Measurements from ENCODE around the gene VSNL1. TPM values are rescaled to one million over a fixed set of nuclear protein-coding genes. Genes with fewer than 3 reads are reported as not detected.

Gene VSNL1
- total RNA-seq, 1 experiment from 2014 or later: not detected

- no peaks in the 10 kb centered on the region for H4K20me1 ChIP-seq (ENCODE audit: low read length)
- H3K4me2 ChIP-seq (ENCODE audit: low read length): peak overlapping the region; percentile 34
- no peaks in the 10 kb centered on the region for H3K9me2 ChIP-seq (replicated peaks; ENCODE audit: low read length)
- DNase-seq (no peak), ATAC-seq (no peak)
- H3K27me3 ChIP-seq (ENCODE audit: low read length): no peaks in the 10 kb centered on the region
- H3K9me3 ChIP-seq (ENCODE audit: low read length): no peaks in the 10 kb centered on the region
- H3K36me3 ChIP-seq (ENCODE audit: low read depth, low read length): no peaks in the 10 kb centered on the region
- no peak overlapping the region for H3K9ac ChIP-seq (ENCODE audit: low read length)
- CTCF ChIA-PET: no interaction called here
- H3K4me1 ChIP-seq (ENCODE audit: insufficient read depth, low read length): peaks cover 21% of the 10 kb centered on the region
- no peak overlapping the region for H3K4me3 ChIP-seq (ENCODE audit: low read length)
- BruUV-seq (replicated peaks): no TSS peak
- H3K27ac ChIP-seq (ENCODE audit: low read length): peak overlapping the region; percentile 70
- no peak overlapping the region for H2AFZ ChIP-seq (ENCODE audit: low read length)
- TF ChIP-seq EZH2 (IDR thresholded peaks at IDR 0.05; ENCODE audit: low read length, unreplicated experiment) (no peak), EZH2phosphoT487 (IDR thresholded peaks at IDR 0.05; ENCODE audit: borderline replicate concordance, low read length) (no peak), CTCF (conservative IDR thresholded peaks at IDR 0.05; ENCODE audit: low read depth, low read length) (no peak)
- POLR2A ChIA-PET (ENCODE audit: unreplicated experiment): no interaction called here
- no peaks in the 10 kb centered on the region for H3F3A ChIP-seq (ENCODE audit: low read length, unreplicated experiment)
- no peaks in the 10 kb centered on the region for H3K79me2 ChIP-seq (ENCODE audit: low read length)
- intact Hi-C loops (cut with micrococcal nuclease): no loop called here
Observed at GRCh38 chr2:17615147-17615546, 74.7 kb downstream of the VSNL1 start.

- H3K79me2 ChIP-seq (ENCODE audit: low read length): no peaks in the 10 kb centered on the region
- BruUV-seq (replicated peaks): no TSS peak
- no peaks in the 10 kb centered on the region for H3K27me3 ChIP-seq (ENCODE audit: low read length)
- peak overlapping the region; percentile 46; the same call in 1 of the 2 replicates for H3K9ac ChIP-seq (ENCODE audit: low read length)
- H3K36me3 ChIP-seq (ENCODE audit: low read depth, low read length): no peaks in the 10 kb centered on the region
- TF ChIP-seq EZH2phosphoT487 (IDR thresholded peaks at IDR 0.05; ENCODE audit: borderline replicate concordance, low read length): no peak
- TF ChIP-seq EZH2 (IDR thresholded peaks at IDR 0.05; ENCODE audit: low read length, unreplicated experiment): no peak
- TF ChIP-seq CTCF (conservative IDR thresholded peaks at IDR 0.05; ENCODE audit: low read depth, low read length): no peak
- no peaks in the 10 kb centered on the region for H3F3A ChIP-seq (ENCODE audit: low read length, unreplicated experiment)
- intact Hi-C loops (cut with micrococcal nuclease): no loop called here
- no peaks in the 10 kb centered on the region for H3K9me2 ChIP-seq (replicated peaks; ENCODE audit: low read length)
- ChIA-PET CTCF (no interaction called here), POLR2A (ENCODE audit: unreplicated experiment) (no interaction called here)
- H3K4me2 ChIP-seq (ENCODE audit: low read length): peak overlapping the region; percentile 34
- ATAC-seq: peak; percentile 69
- H3K27ac ChIP-seq (ENCODE audit: low read length): peak overlapping the region; percentile 81
- H4K20me1 ChIP-seq (ENCODE audit: low read length): no peaks in the 10 kb centered on the region
- H3K9me3 ChIP-seq (ENCODE audit: low read length): no peaks in the 10 kb centered on the region
- DNase-seq: peak; percentile 82
- no peak overlapping the region for H3K4me3 ChIP-seq (ENCODE audit: low read length)
- H3K4me1 ChIP-seq (ENCODE audit: insufficient read depth, low read length): peaks cover 28% of the 10 kb centered on the region
- H2AFZ ChIP-seq (ENCODE audit: low read length): 0 out of 2 replicates have a peak overlapping the region, but pooled peaks have one; percentile 7
Observed at GRCh38 chr2:17615728-17616351, 75.3 kb downstream of the VSNL1 start.

- Histone ChIP-seq H3K79me2 (ENCODE audit: low read length) (no peaks in the 10 kb centered on the region), H3F3A (ENCODE audit: low read length, unreplicated experiment) (no peaks in the 10 kb centered on the region), H3K4me3 (ENCODE audit: low read length) (no peak overlapping the region), H4K20me1 (ENCODE audit: low read length) (no peaks in the 10 kb centered on the region), H3K36me3 (ENCODE audit: low read depth, low read length) (no peaks in the 10 kb centered on the region), H3K27ac (ENCODE audit: low read length) (peak overlapping the region; percentile 81), H3K27me3 (ENCODE audit: low read length) (no peaks in the 10 kb centered on the region), H2AFZ (ENCODE audit: low read length) (0 out of 2 replicates have a peak overlapping the region, but pooled peaks have one; percentile 7), H3K4me2 (ENCODE audit: low read length) (peak overlapping the region; percentile 23), H3K9me2 (replicated peaks; ENCODE audit: low read length) (no peaks in the 10 kb centered on the region), H3K9ac (ENCODE audit: low read length) (peak overlapping the region; percentile 46; the same call in 1 of the 2 replicates), H3K9me3 (ENCODE audit: low read length) (no peaks in the 10 kb centered on the region), H3K4me1 (ENCODE audit: insufficient read depth, low read length) (peaks cover 33% of the 10 kb centered on the region)
- ChIA-PET CTCF (no interaction called here), POLR2A (ENCODE audit: unreplicated experiment) (no interaction called here)
- ATAC-seq: no peak
- intact Hi-C loops (cut with micrococcal nuclease): no loop called here
- DNase-seq: no peak
- TF ChIP-seq EZH2 (IDR thresholded peaks at IDR 0.05; ENCODE audit: low read length, unreplicated experiment) (no peak), EZH2phosphoT487 (IDR thresholded peaks at IDR 0.05; ENCODE audit: borderline replicate concordance, low read length) (no peak), CTCF (conservative IDR thresholded peaks at IDR 0.05; ENCODE audit: low read depth, low read length) (no peak)
- BruUV-seq (replicated peaks): no TSS peak
Observed at GRCh38 chr2:17616405-17616804, 75.9 kb downstream of the VSNL1 start.
